NT2/D1 (cell line): ENCODE results near the gene SUV39H2.

Experiments
- SUZ12 ChIP-seq: IDR thresholded peaks from 2 replicates; pipeline ENCODE4 v1.6.1; 2011; ENCODE audit not compliant: insufficient read length, insufficient read depth; ENCODE audit errors: extremely low read depth
- YY1 ChIP-seq: IDR thresholded peaks from 2 replicates; pipeline ENCODE4 v1.6.1; 2011; ENCODE audit not compliant: insufficient read length, insufficient read depth
- ZNF274 ChIP-seq: IDR thresholded peaks from 2 replicates; pipeline ENCODE4 v1.6.1; 2011; ENCODE audit warnings: mild to moderate bottlenecking, low read depth, low read length

DNA sequence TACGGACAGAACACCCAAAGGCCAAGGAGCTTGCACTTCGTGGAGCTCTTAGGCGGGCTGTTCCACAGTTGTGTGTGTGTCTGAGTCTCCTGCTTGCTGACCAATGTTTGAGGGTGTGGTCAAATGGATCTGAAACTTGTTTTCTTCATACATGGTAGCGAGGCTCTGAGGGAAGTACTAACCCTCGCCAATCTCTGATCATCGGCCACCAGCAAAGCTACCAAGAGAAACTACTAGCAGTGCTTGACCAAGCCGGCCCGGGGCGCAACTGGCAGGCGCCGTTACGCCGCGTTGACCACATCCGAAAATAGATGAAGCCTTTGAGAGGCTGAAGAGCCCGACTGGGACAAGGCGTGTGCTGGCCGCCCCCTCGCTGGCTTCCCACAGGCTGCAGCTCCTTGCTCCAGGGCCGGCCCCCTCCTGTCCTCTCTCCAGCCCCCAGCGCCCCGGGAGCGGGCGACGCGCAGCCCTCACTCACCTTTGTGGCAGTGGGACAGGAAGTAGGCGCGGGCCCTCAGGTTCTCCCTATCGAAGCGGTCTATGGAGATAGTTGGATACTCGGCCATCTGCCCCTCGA, 74.8 kb downstream of the SUV39H2 start:
- TF ChIP-seq ZNF274 (no peak), YY1 (no peak), SUZ12 (no peak)
